Ovary (tissue), 10 donors: ENCODE results near the gene MACROH2A2. TPM values are rescaled to one million over a fixed set of nuclear protein-coding genes. Genes with fewer than 3 reads are reported as not detected.

Source experiments
- DNase-seq, 5 donors: peaks; one replicate each; pipeline ENCODE4 v3.0.0-alpha.2; 2019 to 2020
- H3K27ac ChIP-seq, 2 donors: fragments of 200-600 bp; one replicate each; pipeline versions ENCODE4 v1.5.1 to v1.8.0; 2019 to 2022
- H3K27me3 ChIP-seq: fragments of 200-600 bp; one replicate; pipeline ENCODE4 v1.8.0; 2022
- H3K36me3 ChIP-seq: fragments of 200-600 bp; sonication (generic); one replicate; pipeline ENCODE4 v1.5.1; 2019
- H3K4me1 ChIP-seq: one replicate; pipeline ENCODE4 v1.8.1; 2013; ENCODE audit warnings: mild to moderate bottlenecking, moderate library complexity; ENCODE audit not compliant: insufficient read depth
- H3K4me3 ChIP-seq: fragments of 200-600 bp; sonication (generic); one replicate; pipeline ENCODE4 v1.5.1; 2017
- H3K9me3 ChIP-seq, 2 donors: fragments of 200-600 bp in 1 of 2; sonication (generic) in 1 of 2; one replicate each; pipeline versions ENCODE4 v1.5.1 to v1.8.1; 2013 to 2019; ENCODE audit warnings: mild to moderate bottlenecking in 1 of 2, moderate library complexity in 1 of 2
- EP300 ChIP-seq: sonication (generic); formaldehyde crosslinking; IDR thresholded peaks from one replicate; pipeline ENCODE4 v1.6.1; 2017; ENCODE audit warnings: antibody characterized with exemption
- POLR2A ChIP-seq: fragments of 450-650 bp; IDR thresholded peaks from one replicate; pipeline ENCODE4 v1.6.1; 2017; ENCODE audit warnings: antibody characterized with exemption, mild to moderate bottlenecking, moderate library complexity
- whole genome bisulfite sequencing, 3 donors: extraction: QIAGEN DNeasy Blood & Tissue Kit in 1 of 3; methylation state at CpG; one replicate each; pipeline versions ENCODE4 v1.1.5 to v1.1.7; 2013 to 2017; 5-methylcytosine and 5-hydroxymethylcytosine counted together
- intact Hi-C, 4 donors: fragments of 100-400 bp; cut with DNase I; formaldehyde crosslinking; loops; one replicate each; pipeline versions ENCODE4 v1.11.0 to v1.15.1; 2022 to 2023
- long read RNA-seq, 3 donors: library from polyadenylated mRNA in 2 of 3; unstranded in 2 of 3; transcript quantifications; one replicate each; pipeline ENCODE4 v2.0.0 and lab custom pipeline, GENCODE V29; 2021 to 2026
- polyA plus RNA-seq, 2 donors: library from polyadenylated mRNA; stranded (reverse); fragments of 200-250 nt in 1 of 2; fragments of 350-450 nt in 1 of 2; fragmentation: Illumina TruSeq in 1 of 2; extraction: RNeasy Lipid Tissue Mini Kit (QIAGEN cat#74804) in 1 of 2; gene quantifications; one replicate each; pipeline ENCODE4 v1.2.3, GENCODE V29; 2013 to 2014
- total RNA-seq, 7 donors: library from RNA; depleted of rRNA in 2 of 7; stranded (reverse); fragments of >200 nt in 2 of 7; fragmentation: NEBNext Ultra II Directional in 3 of 7; extraction: Animal tissue kit (Norgen Biotek cat#: 25700) in 3 of 7; gene quantifications; one replicate each; pipeline versions ENCODE4 v1.1.0 to v1.2.4, GENCODE V29; 2016 to 2023
- TF ChIP-seq, protein P1 (sequence below), 3 donors: fragments of 450-650 bp in 2 of 3; fragments of 200-600 bp in 1 of 3; IDR thresholded peaks; one replicate each; pipeline versions ENCODE4 v1.5.1 to v1.8.0; 2016 to 2022; ENCODE audit warnings: antibody characterized with exemption in 3 of 3, mild to moderate bottlenecking in 1 of 3
- donor health status: DM: no; HTN: no; CAD: no; lungs with moderate emphysema.
- donor health status: DM: no; HTN: no; CAD: no.
- donor health status: Bipolar disorder and iron deficiency.
- donor health status: DM: yes; HTN: yes; CAD: no.
- donor health status: DM: no; HTN: no; CAD: no.
- donor health status: DM: yes; HTN: yes; CAD: no.

MACROH2A2 gene
- total RNA-seq (10 to 100 TPM in 6 of 7 donors, 1 to 10 TPM in 1; 6.3 to 24.6 (median 22.6) TPM), polyA plus RNA-seq (10 to 100 TPM; 15.0 to 16.2 TPM)
- long read RNA-seq, donor 1, transcript H2AFY2-201 (9 exons, 1,980 nt) = major isoform, 203 of 232 reads
- long read RNA-seq, donor 1, partial matches to known transcripts = 16 of 232 reads
- long read RNA-seq, donor 1, other reads (novel, unspliced or antisense) = 13 of 232 reads
- long read RNA-seq, donor 2, transcript H2AFY2-201 (9 exons, 1,980 nt) = major isoform, 20 of 40 reads
- long read RNA-seq, donor 2, partial matches to known transcripts = 0 of 40 reads
- long read RNA-seq, donor 2, other reads (novel, unspliced or antisense) = 20 of 40 reads
- long read RNA-seq, donor 3, transcript H2AFY2-201 (9 exons, 1,980 nt) = major isoform, 54 of 62 reads
- long read RNA-seq, donor 3, partial matches to known transcripts = 6 of 62 reads
- long read RNA-seq, donor 3, other reads (novel, unspliced or antisense) = 2 of 62 reads

DNA sequence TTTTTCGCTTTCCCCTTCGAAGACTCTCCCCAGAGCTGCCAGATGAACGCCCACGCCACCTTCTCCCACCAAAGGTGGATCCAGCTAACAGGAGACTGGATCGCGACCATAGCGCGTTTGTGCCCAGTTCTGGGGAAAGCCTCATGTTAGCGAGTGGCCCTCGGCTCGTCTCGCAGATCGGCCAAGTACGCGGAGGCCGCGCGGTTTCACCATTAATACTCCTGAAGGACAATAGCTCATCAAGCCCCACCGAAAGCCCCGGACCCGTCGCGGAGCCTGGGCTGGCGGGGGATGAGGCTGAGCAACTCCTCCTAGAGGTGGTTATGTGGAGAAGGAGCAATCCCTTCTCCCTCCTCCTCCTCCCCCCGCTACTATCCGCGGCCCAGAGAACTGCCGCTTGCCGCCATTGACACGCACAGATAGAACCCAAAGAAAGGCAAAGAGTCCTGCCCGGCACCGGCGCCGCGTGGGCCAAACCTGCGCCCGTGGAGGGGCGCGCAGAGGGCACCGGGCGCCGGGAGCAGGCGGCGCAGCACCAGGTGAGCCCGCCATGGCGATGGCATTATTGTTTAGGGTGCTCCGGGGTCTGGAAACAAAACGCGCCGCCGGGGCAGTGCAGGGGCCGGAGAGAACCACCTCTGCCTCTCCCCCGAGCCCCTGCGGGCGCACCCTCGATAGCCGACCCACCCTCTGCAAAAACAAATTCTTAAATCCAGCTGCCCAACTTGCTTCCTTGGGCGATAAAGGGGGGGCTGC is at the start of gene MACROH2A2:
MACROH2A2 (plus strand) TSS at position 385 of the 756 bp plus-strand sequence. CDS start 22,813 bp downstream, outside the sequence.
- peaks cover 6% of the 10 kb centered on the region for H3K4me1 ChIP-seq

DNA sequence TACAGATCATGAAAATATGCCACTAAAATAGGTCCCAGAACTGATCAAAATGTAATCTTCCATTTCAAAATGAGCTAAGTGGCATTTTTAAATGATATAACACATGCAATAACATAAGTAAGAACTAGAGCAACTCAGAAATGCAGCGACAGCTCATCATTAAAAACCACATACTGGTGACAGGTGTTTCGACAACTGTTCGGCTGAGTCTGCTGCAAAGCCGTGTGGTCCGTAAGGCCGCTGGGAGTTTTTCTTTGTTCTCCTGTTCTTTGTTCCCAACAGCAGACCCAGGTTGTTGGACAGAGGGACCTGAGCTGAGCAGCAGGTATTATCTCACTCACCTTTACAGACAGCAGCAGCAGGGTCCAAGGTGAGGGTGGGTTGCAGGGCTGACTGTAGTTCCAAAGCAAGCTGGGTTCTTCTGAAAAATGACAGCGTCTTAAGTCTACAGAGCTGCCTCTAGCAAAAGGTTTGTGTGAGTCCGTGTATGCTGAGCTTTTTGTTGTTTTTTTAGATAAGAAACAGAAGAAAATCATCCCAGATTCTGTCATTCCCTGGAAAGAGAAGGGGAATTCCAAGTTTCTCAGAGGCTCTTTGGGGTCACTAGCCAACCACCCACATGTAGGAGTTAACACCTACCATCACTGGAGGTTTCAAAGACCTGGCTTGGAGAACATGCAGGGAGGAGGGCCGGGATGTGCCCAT is 45.4 kb upstream of the MACROH2A2 start:
- H3K4me3 ChIP-seq = no peak overlapping the region
- no peak overlapping the region for H3K27ac ChIP-seq
- no peak for DNase-seq
- no peaks in the 10 kb centered on the region for H3K4me1 ChIP-seq
- no peaks in the 10 kb centered on the region for H3K36me3 ChIP-seq
- 42 to 70% (median 67%) methylated on average over 9 of the region's 9 CpGs for WGBS, 3 donors
- peaks cover 0 to 3% of the 10 kb centered on the region in 2 donors for H3K9me3 ChIP-seq
- H3K27me3 ChIP-seq = no peaks in the 10 kb centered on the region
- intact Hi-C loops = no loop called here
- TF ChIP-seq EP300 = no peak
- no peak for TF ChIP-seq POLR2A
- TF ChIP-seq, protein P1, sequence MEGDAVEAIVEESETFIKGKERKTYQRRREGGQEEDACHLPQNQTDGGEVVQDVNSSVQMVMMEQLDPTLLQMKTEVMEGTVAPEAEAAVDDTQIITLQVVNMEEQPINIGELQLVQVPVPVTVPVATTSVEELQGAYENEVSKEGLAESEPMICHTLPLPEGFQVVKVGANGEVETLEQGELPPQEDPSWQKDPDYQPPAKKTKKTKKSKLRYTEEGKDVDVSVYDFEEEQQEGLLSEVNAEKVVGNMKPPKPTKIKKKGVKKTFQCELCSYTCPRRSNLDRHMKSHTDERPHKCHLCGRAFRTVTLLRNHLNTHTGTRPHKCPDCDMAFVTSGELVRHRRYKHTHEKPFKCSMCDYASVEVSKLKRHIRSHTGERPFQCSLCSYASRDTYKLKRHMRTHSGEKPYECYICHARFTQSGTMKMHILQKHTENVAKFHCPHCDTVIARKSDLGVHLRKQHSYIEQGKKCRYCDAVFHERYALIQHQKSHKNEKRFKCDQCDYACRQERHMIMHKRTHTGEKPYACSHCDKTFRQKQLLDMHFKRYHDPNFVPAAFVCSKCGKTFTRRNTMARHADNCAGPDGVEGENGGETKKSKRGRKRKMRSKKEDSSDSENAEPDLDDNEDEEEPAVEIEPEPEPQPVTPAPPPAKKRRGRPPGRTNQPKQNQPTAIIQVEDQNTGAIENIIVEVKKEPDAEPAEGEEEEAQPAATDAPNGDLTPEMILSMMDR (IDR thresholded peaks at IDR 0.05) = no peak

More for the DNA sequence above, at the start of gene MACROH2A2:
- peak; percentile 65 to 74 (median 72) for DNase-seq
- Histone ChIP-seq H3K9me3 (no peaks in the 10 kb centered on the region), H3K36me3 (no peaks in the 10 kb centered on the region), H3K4me3 (peak within 1 kb of the TSS; percentile 77), H3K27ac (peak within 1 kb of the TSS; percentile 1 to 60), H3K27me3 (no peaks in the 10 kb centered on the region)
- WGBS, 3 donors = 0% methylated on average over 49 to 58 of the region's 58 CpGs
- intact Hi-C loops = no loop called here
- TF ChIP-seq EP300 = no peak
- TF ChIP-seq, protein P1 (IDR thresholded peaks at IDR 0.05) = peak in 2 of 3 donors; percentile 20 to 26

DNA sequence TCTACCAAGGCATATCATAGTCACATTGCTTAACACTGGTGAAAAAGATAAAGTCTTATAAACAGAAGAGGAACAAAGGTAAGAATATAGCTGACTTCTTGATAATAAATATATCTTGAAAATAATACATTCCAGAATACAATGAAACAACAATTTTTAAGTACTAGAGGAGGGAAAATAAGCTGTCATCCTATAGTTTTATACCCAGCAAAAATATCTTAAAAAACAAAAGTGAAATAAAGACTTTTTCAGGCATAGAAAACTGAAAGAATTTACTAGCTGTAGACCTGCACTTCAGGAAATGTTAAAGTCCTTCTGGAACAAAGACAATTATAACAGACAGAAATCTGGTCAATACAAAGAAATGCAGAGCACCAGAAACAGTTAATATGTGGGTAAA is 21.4 kb upstream of the MACROH2A2 start:
- no peaks in the 10 kb centered on the region for H3K4me1 ChIP-seq
- intact Hi-C loops = no loop called here

More for the DNA sequence above, 21.4 kb upstream of the MACROH2A2 start:
- TF ChIP-seq POLR2A (no peak), EP300 (no peak)
- TF ChIP-seq, protein P1 (IDR thresholded peaks at IDR 0.05) = no peak
- H3K27ac ChIP-seq = no peak overlapping the region
- no peak for DNase-seq
- H3K4me3 ChIP-seq = no peak overlapping the region
- H3K9me3 ChIP-seq = no peaks in the 10 kb centered on the region
- no peaks in the 10 kb centered on the region for H3K27me3 ChIP-seq
- H3K36me3 ChIP-seq = no peaks in the 10 kb centered on the region
